ENCODE results near the gene TRIM54. TPM values are rescaled to one million over a fixed set of nuclear protein-coding genes. Genes with fewer than 3 reads are reported as not detected.
A peak's percentile ranks its signal among the peaks of the same experiment; 100 is the strongest.

TRIM54 gene
- total RNA-seq, 4 donors from 2014 or later, result 0.22 to 1.6 (median 0.54) TPM; not detected in 1

DNA sequence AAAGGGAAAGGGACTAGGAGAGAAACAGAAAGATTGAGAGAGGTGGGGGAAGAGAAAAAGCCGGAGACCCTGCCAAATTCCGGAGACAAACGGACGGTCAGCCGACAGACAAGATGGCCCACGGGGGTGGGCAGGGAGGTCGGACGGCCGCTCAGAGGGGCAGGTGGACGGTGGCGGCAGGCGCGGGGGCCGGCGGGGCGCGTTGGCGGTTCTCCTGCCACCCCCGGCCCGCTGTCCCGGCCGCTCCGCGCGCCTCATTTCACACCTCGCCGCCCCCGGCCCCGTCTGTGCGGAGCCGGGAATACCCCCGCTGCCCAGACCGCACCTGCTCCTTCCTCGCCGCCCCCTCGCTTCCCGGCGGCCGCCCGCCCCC lies 20.3 kb upstream of the TRIM54 start:
- Histone ChIP-seq H3K36me3 (no peaks in the 10 kb centered on the region), H3K27ac (no peak overlapping the region), H3K27me3 (peaks cover 29% of the 10 kb centered on the region), H3K4me3 (replicated peaks in 1 of 3) (peak overlapping the region in 1 of 3 donors; percentile 47), H3K9me3 (no peaks in the 10 kb centered on the region), H3K4me1 (peaks cover 30 to 38% of the 10 kb centered on the region in 2 donors)
- no peak for TF ChIP-seq POLR2A (IDR thresholded peaks at IDR 0.05)
- TF ChIP-seq, protein P1, sequence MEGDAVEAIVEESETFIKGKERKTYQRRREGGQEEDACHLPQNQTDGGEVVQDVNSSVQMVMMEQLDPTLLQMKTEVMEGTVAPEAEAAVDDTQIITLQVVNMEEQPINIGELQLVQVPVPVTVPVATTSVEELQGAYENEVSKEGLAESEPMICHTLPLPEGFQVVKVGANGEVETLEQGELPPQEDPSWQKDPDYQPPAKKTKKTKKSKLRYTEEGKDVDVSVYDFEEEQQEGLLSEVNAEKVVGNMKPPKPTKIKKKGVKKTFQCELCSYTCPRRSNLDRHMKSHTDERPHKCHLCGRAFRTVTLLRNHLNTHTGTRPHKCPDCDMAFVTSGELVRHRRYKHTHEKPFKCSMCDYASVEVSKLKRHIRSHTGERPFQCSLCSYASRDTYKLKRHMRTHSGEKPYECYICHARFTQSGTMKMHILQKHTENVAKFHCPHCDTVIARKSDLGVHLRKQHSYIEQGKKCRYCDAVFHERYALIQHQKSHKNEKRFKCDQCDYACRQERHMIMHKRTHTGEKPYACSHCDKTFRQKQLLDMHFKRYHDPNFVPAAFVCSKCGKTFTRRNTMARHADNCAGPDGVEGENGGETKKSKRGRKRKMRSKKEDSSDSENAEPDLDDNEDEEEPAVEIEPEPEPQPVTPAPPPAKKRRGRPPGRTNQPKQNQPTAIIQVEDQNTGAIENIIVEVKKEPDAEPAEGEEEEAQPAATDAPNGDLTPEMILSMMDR (IDR thresholded peaks at IDR 0.05), result no peak
- intact Hi-C loops (cut with DNase I), result no loop called here
- 3 to 5% methylated on average over 19 to 23 of the region's 40 CpGs for WGBS, 2 donors
- DNase-seq, result no peak

DNA sequence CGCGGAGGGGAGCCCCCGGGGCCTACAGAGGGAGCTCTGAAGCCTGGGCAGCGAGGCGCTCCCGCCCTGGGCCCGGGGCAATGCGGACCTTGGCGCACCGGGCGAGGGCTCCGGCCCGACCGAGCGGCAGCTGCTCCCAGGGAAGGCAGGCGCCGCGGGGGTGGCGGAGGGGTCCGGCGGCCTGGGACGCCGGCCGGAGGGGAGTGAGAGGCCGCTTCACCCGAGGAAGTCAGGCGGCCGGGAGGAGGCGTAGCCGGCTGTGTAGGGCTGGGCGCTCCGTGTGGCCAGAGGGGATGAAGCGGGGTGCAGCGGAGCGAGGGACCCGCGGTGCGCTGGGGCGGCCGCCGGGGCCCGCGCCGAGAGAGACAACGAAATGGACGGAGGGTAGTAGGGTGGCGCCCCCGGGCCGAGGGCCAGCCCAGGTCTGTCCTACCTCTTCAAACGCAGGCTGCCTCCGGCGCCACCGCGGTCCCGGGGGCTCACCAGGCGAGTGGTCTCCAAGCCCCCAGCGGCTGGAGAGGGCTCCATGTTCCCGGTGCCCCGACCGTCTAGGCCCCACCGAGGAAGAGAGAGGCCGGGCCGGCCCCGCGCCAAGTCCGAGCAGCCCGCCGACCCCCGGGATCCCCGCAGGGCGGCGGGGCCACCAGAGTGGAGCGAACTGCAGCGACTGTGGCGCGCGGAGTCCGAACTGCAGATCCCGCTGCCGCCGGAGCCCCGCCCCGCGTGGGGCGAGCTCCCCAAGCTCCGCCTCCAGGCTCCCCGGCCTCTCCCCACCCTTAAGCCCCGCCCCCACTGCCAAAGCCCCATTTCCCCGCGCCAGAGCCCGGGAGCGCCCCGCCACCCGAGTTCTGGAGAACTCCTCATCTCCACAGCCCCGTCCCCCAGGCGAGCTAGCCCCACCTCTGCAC lies 19.6 kb upstream of the TRIM54 start, which contains the start of gene SLC30A3:
TSS of gene SLC30A3 (minus strand) at position 669 of the 908 bp plus-strand sequence. CDS start at position 528, 141 bp downstream.
- Histone ChIP-seq H3K27ac (no peak within 1 kb of the TSS), H3K4me3 (replicated peaks in 1 of 3) (peak within 1 kb of the TSS in 2 of 3 donors; percentile 12 to 47), H3K9me3 (no peaks in the 10 kb centered on the region), H3K36me3 (no peaks in the 10 kb centered on the region), H3K4me1 (peaks cover 30 to 38% of the 10 kb centered on the region in 2 donors), H3K27me3 (peaks cover 29% of the 10 kb centered on the region)
- WGBS, 2 donors, result 0% methylated on average over 5 to 7 of the region's 96 CpGs
- DNase-seq, result peak; percentile 51 to 65
- TF ChIP-seq, protein P1 (IDR thresholded peaks at IDR 0.05), result no peak
- TF ChIP-seq POLR2A (IDR thresholded peaks at IDR 0.05), result no peak
- intact Hi-C loops (cut with DNase I), result no loop called here

DNA sequence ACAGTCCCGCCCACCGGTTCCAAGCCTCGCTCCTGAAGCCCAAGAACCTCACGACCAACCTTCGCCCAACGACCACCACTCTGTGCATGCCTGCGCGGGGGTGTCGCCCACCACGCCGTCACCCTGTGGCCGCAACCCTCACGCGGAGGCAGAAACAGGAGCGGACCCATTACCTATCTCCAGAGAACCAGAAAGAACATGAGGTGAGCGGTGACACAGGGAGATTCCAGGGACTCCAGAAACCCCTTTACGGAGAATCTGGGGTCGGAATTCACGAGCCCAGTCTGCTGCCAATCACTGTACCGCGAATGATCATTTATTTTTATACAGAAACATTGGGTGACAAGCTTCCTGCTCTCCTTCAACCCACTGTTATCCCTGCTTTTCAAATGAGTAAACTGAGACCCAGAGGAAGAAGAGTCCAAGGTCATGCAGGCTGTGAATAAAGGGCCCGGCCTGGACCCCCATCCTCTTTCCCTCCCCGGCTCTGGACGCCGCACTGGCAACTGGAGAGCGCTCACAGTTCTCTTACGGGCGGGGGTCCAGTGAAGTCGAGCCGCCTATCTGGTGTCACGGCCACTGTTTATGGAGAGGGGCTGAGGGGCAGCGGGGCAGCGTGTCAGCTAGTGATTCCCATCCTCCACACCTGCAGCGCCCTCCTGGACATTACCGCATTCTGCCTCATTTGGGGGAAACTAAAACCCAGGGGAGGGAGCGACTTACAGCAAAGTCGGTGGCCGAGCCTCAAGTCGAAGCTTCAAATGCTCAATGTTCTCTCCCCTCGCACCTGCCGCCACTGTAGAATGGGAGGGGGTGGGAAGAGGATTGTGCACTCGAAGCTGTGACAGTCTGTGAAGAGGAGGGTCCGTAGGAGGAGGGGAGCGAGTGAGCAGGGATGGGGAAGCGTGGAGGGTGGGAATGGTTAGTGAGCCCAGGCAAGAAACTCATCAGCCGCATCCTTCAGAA lies 18.7 kb upstream of the TRIM54 start:
- H3K36me3 ChIP-seq, result no peaks in the 10 kb centered on the region
- peak overlapping the region in 2 of 3 donors; percentile 12 to 47 for H3K4me3 ChIP-seq (replicated peaks in 1 of 3)
- H3K27me3 ChIP-seq, result peaks cover 29% of the 10 kb centered on the region
- no peak overlapping the region for H3K27ac ChIP-seq
- WGBS, 2 donors, result 3% methylated on average over 29 to 37 of the region's 46 CpGs
- intact Hi-C loops (cut with DNase I), result no loop called here
- no peak for DNase-seq
- H3K4me1 ChIP-seq, result peaks cover 30 to 38% of the 10 kb centered on the region in 2 donors
- TF ChIP-seq POLR2A (IDR thresholded peaks at IDR 0.05), result no peak
- H3K9me3 ChIP-seq, result no peaks in the 10 kb centered on the region

DNA sequence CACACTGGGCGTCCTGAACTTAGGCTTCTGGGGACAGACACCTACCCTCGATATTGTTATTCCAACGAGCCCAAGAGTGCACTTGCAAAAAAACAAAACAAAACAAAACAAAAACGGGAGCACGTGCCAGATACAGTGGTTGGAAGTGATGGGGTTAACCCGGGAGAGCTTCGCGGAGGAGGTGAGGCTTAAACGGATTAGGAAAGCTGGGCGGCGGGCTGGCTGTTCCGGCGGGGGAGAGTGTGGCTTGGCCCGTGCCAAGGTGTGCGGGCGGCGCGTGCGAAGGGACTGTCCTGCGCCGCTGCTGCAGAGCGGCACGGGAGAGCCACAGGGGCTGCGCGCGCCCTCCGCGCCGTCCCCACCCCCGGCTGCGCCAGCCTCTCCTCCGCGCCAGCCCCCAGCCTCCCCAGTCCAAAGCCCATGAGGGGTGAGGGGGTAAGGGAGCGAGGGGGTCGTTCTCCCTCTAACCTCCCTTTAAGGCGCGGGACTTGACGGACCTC lies 17.9 kb upstream of the TRIM54 start:
- Histone ChIP-seq H3K27ac (no peak overlapping the region), H3K9me3 (no peaks in the 10 kb centered on the region), H3K4me3 (replicated peaks in 1 of 3) (peak overlapping the region in 1 of 3 donors; percentile 14), H3K27me3 (peaks cover 29% of the 10 kb centered on the region), H3K4me1 (peaks cover 30 to 38% of the 10 kb centered on the region in 2 donors), H3K36me3 (no peaks in the 10 kb centered on the region)
- intact Hi-C loops (cut with DNase I), result no loop called here
- DNase-seq, result no peak
- TF ChIP-seq POLR2A (IDR thresholded peaks at IDR 0.05), result no peak
- TF ChIP-seq, protein P1 (IDR thresholded peaks at IDR 0.05), result no peak
- WGBS, 2 donors, result 0 to 2% methylated on average over 14 to 23 of the region's 38 CpGs

All from thyroid gland (tissue), 4 donors.